ENCODE measurements around the gene CRYBB3. TPM values are rescaled to one million over a fixed set of nuclear protein-coding genes. Genes with fewer than 3 reads are reported as not detected.

CRYBB3 gene
- total RNA-seq, 1 donor from 2014 or later = not detected

GRCh38 chr22:25210793-25211192 lies 11.1 kb downstream of the CRYBB3 start:
- H3K36me3 Mint-ChIP-seq = no peaks in the 10 kb centered on the region
- H3K27me3 Mint-ChIP-seq = no peaks in the 10 kb centered on the region
- no peak overlapping the region for H3K4me3 Mint-ChIP-seq
- H3K9me3 Mint-ChIP-seq = no peaks in the 10 kb centered on the region
- no peak for TF ChIP-seq CTCF (conservative IDR thresholded peaks at IDR 0.05)
- DNase-seq (ENCODE audit: extremely low spot score, unreplicated experiment) = no peak
- H3K4me1 Mint-ChIP-seq (ENCODE audit: unreplicated experiment) = no peaks in the 10 kb centered on the region
- no peak overlapping the region for H3K27ac Mint-ChIP-seq

- DNase-seq (ENCODE audit: extremely low spot score, unreplicated experiment) = no peak
- no peaks in the 10 kb centered on the region for H3K4me1 Mint-ChIP-seq (ENCODE audit: unreplicated experiment)
- H3K36me3 Mint-ChIP-seq = no peaks in the 10 kb centered on the region
- H3K4me3 Mint-ChIP-seq = no peak overlapping the region
- no peaks in the 10 kb centered on the region for H3K27me3 Mint-ChIP-seq
- no peak overlapping the region for H3K27ac Mint-ChIP-seq
- no peak for TF ChIP-seq CTCF (conservative IDR thresholded peaks at IDR 0.05)
- no peaks in the 10 kb centered on the region for H3K9me3 Mint-ChIP-seq
Measured at GRCh38 chr22:25212337-25212736, 12.7 kb downstream of the CRYBB3 start.

GRCh38 chr22:25213221-25213620 lies 13.6 kb downstream of the CRYBB3 start:
- Mint-ChIP-seq H3K9me3 (no peaks in the 10 kb centered on the region), H3K4me1 (ENCODE audit: unreplicated experiment) (no peaks in the 10 kb centered on the region), H3K27ac (no peak overlapping the region), H3K4me3 (no peak overlapping the region), H3K27me3 (no peaks in the 10 kb centered on the region), H3K36me3 (no peaks in the 10 kb centered on the region)
- DNase-seq (ENCODE audit: extremely low spot score, unreplicated experiment) = no peak
- no peak for TF ChIP-seq CTCF (conservative IDR thresholded peaks at IDR 0.05)

- Mint-ChIP-seq H3K36me3 (no peaks in the 10 kb centered on the region), H3K9me3 (no peaks in the 10 kb centered on the region), H3K4me3 (no peak overlapping the region), H3K4me1 (ENCODE audit: unreplicated experiment) (no peaks in the 10 kb centered on the region), H3K27me3 (peaks cover 21% of the 10 kb centered on the region), H3K27ac (no peak overlapping the region)
- no peak for TF ChIP-seq CTCF (conservative IDR thresholded peaks at IDR 0.05)
- no peak for DNase-seq (ENCODE audit: extremely low spot score, unreplicated experiment)
Measured at GRCh38 chr22:25216230-25216629, 16.6 kb downstream of the CRYBB3 start.

GRCh38 chr22:25219211-25219689 lies 19.6 kb downstream of the CRYBB3 start, which contains the start of gene CRYBB2:
TSS of gene CRYBB2 (plus strand) at chr22:25219639. CDS start at chr22:25221430, 1,791 bp downstream.
- DNase-seq (ENCODE audit: extremely low spot score, unreplicated experiment) = no peak
- Mint-ChIP-seq H3K9me3 (no peaks in the 10 kb centered on the region), H3K4me3 (no peak within 1 kb of the TSS), H3K27me3 (peaks cover 36% of the 10 kb centered on the region), H3K27ac (no peak within 1 kb of the TSS), H3K4me1 (ENCODE audit: unreplicated experiment) (no peaks in the 10 kb centered on the region), H3K36me3 (no peaks in the 10 kb centered on the region)
- TF ChIP-seq CTCF (conservative IDR thresholded peaks at IDR 0.05) = no peak

- TF ChIP-seq CTCF (conservative IDR thresholded peaks at IDR 0.05) = no peak
- no peak overlapping the region for H3K4me3 Mint-ChIP-seq
- H3K27me3 Mint-ChIP-seq = peaks cover 36% of the 10 kb centered on the region
- no peak for DNase-seq (ENCODE audit: extremely low spot score, unreplicated experiment)
- H3K36me3 Mint-ChIP-seq = no peaks in the 10 kb centered on the region
- H3K27ac Mint-ChIP-seq = no peak overlapping the region
- H3K9me3 Mint-ChIP-seq = no peaks in the 10 kb centered on the region
- H3K4me1 Mint-ChIP-seq (ENCODE audit: unreplicated experiment) = no peaks in the 10 kb centered on the region
Measured at GRCh38 chr22:25219948-25220442, 20.3 kb downstream of the CRYBB3 start.
